B cell (primary cell): ENCODE measurements around the gene ANKRD13C. TPM values are rescaled to one million over a fixed set of nuclear protein-coding genes. Genes with fewer than 3 reads are reported as not detected.

Experiments
- ATAC-seq: fragments of 200-7000 bp; cut with Tn5 transposase; one replicate; pipeline ENCODE4 v1.10.0; 2021; ENCODE audit warnings: low read depth, mild to moderate bottlenecking, moderate number of reproducible peaks, moderate library complexity
- CTCF ChIA-PET: fragments of 350-600 bp; sonication (Branson Sonifier 250); formaldehyde crosslinking; loops from one replicate; lab custom pipeline; 2021; ENCODE audit warnings: antibody characterized with exemption, inconsistent platforms; lab: Charles Lee
- POLR2A ChIA-PET: fragments of 350-600 bp; sonication (Branson Sonifier 250); formaldehyde crosslinking; loops from one replicate; lab custom pipeline; 2021; ENCODE audit warnings: antibody characterized with exemption; lab: Charles Lee
- DNase-seq: peaks from one replicate; pipeline ENCODE4 v3.0.0; 2013
- H2AFZ ChIP-seq: 2 replicates; pipeline ENCODE4 v1.6.1; 2012; ENCODE audit warnings: mild to moderate bottlenecking, low read depth, low read length; ENCODE audit not compliant: insufficient read depth, poor library complexity, severe bottlenecking
- H3K27ac ChIP-seq, 2 donors: 1 replicate in 1 of 2; 2 replicates in 1 of 2; pipeline ENCODE4 v1.5.1; 2012 to 2013; ENCODE audit warnings: low read length in 2 of 2, mild to moderate bottlenecking in 2 of 2, moderate library complexity in 1 of 2
- H3K27me3 ChIP-seq, 4 experiments: fragments of 200-600 bp in 1 of 4; sonication (generic) in 1 of 4; replicated peaks in 1 of 4; 1 replicate in 2 of 4; 2 replicates in 2 of 4; pipeline versions ENCODE4 v1.6.1 to v1.7.0; 2013 to 2016; ENCODE audit warnings: low read length in 3 of 4, mild to moderate bottlenecking in 2 of 4, mixed read lengths in 1 of 4, moderate library complexity in 1 of 4; ENCODE audit not compliant: insufficient read depth in 4 of 4, control insufficient read depth in 3 of 4; ENCODE audit errors: control extremely low read depth in 1 of 4
- H3K36me3 ChIP-seq, 2 experiments: replicated peaks in 1 of 2; 1 replicate in 1 of 2; 2 replicates in 1 of 2; pipeline versions ENCODE4 v1.6.1 to v1.7.1; 2013; ENCODE audit warnings: low read length in 1 of 2; ENCODE audit not compliant: insufficient read depth in 2 of 2, control insufficient read depth in 1 of 2; ENCODE audit errors: control extremely low read depth in 1 of 2, extremely low read depth in 1 of 2
- H3K4me1 ChIP-seq, 2 donors: fragments of 200-600 bp in 1 of 2; sonication (generic) in 1 of 2; 1 replicate in 1 of 2; 2 replicates in 1 of 2; pipeline versions ENCODE4 v1.5.1 to v1.6.1; 2013 to 2017; ENCODE audit warnings: low read length in 2 of 2; ENCODE audit not compliant: control insufficient read depth in 2 of 2, insufficient read depth in 2 of 2
- H3K4me2 ChIP-seq: replicated peaks from 2 replicates; pipeline ENCODE3; 2012; ENCODE audit warnings: mild to moderate bottlenecking, low read depth, low read length; ENCODE audit not compliant: poor library complexity, severe bottlenecking
- H3K4me3 ChIP-seq, 5 experiments: fragments of 200-600 bp in 1 of 5; sonication (generic) in 1 of 5; 1 replicate in 3 of 5; 2 replicates in 2 of 5; pipeline versions ENCODE4 v1.5.1 to v1.7.0; 2011 to 2016; ENCODE audit warnings: low read length in 4 of 5, mild to moderate bottlenecking in 4 of 5, low read depth in 2 of 5, control low read depth in 1 of 5, moderate library complexity in 1 of 5; ENCODE audit not compliant: insufficient read depth in 1 of 5; ENCODE audit errors: control extremely low read depth in 1 of 5, extremely low read depth in 1 of 5
- H3K79me2 ChIP-seq: fragments of 200-600 bp; sonication (generic); one replicate; pipeline ENCODE4 v1.6.0; 2016; ENCODE audit warnings: low read length; ENCODE audit not compliant: control insufficient read depth, insufficient read depth
- H3K9ac ChIP-seq: fragments of 200-600 bp; sonication (generic); 2 replicates; pipeline ENCODE4 v1.6.1; 2017; ENCODE audit warnings: mild to moderate bottlenecking, low read length, moderate library complexity
- H3K9me3 ChIP-seq, 3 donors: one replicate each; pipeline versions ENCODE4 v1.6.1 to v1.7.1; 2013; ENCODE audit warnings: low read length in 2 of 3; ENCODE audit not compliant: control insufficient read depth in 2 of 3, insufficient read depth in 1 of 3; ENCODE audit errors: control extremely low read depth in 1 of 3
- H4K20me1 ChIP-seq: 2 replicates; pipeline ENCODE4 v1.6.0; 2012; ENCODE audit warnings: mild to moderate bottlenecking, low read length; ENCODE audit not compliant: insufficient read depth, control insufficient read depth, poor library complexity, severe bottlenecking
- H3K27ac Mint-ChIP-seq: one replicate; pipeline ENCODE4 v1.8.0; 2021; ENCODE audit warnings: mixed read lengths
- H3K27me3 Mint-ChIP-seq: one replicate; pipeline ENCODE4 v1.8.0; 2021; ENCODE audit warnings: mixed read lengths
- H3K4me1 Mint-ChIP-seq: one replicate; pipeline ENCODE4 v1.8.0; 2021; ENCODE audit warnings: mixed read lengths
- H3K4me3 Mint-ChIP-seq: one replicate; pipeline ENCODE4 v1.8.0; 2021; ENCODE audit warnings: mixed read lengths
- H3K9me3 Mint-ChIP-seq: one replicate; pipeline ENCODE4 v1.8.0; 2022; ENCODE audit warnings: mixed read lengths; ENCODE audit not compliant: insufficient read depth
- CTCF ChIP-seq: fragments of 200-600 bp; IDR thresholded peaks from one replicate; pipeline ENCODE4 v1.8.0; 2022; ENCODE audit warnings: antibody characterized with exemption, mild to moderate bottlenecking
- EZH2 ChIP-seq: IDR thresholded peaks from 2 replicates; pipeline ENCODE4 v1.6.1; 2012; ENCODE audit warnings: borderline replicate concordance, low read depth, mild to moderate bottlenecking, moderate library complexity, low read length; ENCODE audit not compliant: insufficient read depth, poor library complexity, severe bottlenecking
- WGBS: methylation state at CpG from one replicate; pipeline ENCODE4 v1.1.5; 2013; ENCODE audit warnings: missing lambda C conversion rate; ENCODE audit not compliant: insufficient coverage; 5-methylcytosine and 5-hydroxymethylcytosine counted together
- intact Hi-C: fragments of 100-400 bp; cut with micrococcal nuclease; formaldehyde crosslinking; loops from one replicate; pipeline ENCODE4 v1.10.0; 2022
- polyA plus RNA-seq: library from polyadenylated mRNA; depleted of rRNA; stranded (reverse); fragments of >200 nt; gene quantifications from 2 replicates; pipeline ENCODE4 v1.2.3, GENCODE V29; 2012
- total RNA-seq, 2 donors: library from RNA; stranded (reverse); fragments of 120-200 nt in 1 of 2; gene quantifications; 1 replicate in 1 of 2; 2 replicates in 1 of 2; pipeline versions ENCODE4 v1.2.3 to v1.2.4, GENCODE V29; 2013 to 2022

The ANKRD13C gene
- total and polyA plus RNA-seq, 2 donors (not counting 1 experiment from before 2014, with no cell fraction given) = 7.9 to 29.9 TPM

- H3K4me2 ChIP-seq = no peak overlapping the region
- no peak for DNase-seq
- H3K27ac ChIP-seq = no peak overlapping the region
- Mint-ChIP-seq H3K4me3 (no peak overlapping the region), H3K4me1 (peaks cover 10% of the 10 kb centered on the region), H3K27ac (no peak overlapping the region), H3K27me3 (no peaks in the 10 kb centered on the region), H3K9me3 (no peaks in the 10 kb centered on the region)
- H3K4me3 ChIP-seq = no peak overlapping the region
- H3K9me3 ChIP-seq = no peaks in the 10 kb centered on the region
- POLR2A ChIA-PET = no interaction called here
- H4K20me1 ChIP-seq = no peaks in the 10 kb centered on the region
- peaks cover 3 to 12% of the 10 kb centered on the region in 2 experiments for H3K36me3 ChIP-seq
- no peaks in the 10 kb centered on the region for H3K4me1 ChIP-seq
- no peak overlapping the region for H3K9ac ChIP-seq
- no peak overlapping the region for H2AFZ ChIP-seq
- TF ChIP-seq EZH2 = no peak
- TF ChIP-seq CTCF = no peak
- intact Hi-C loops = no loop called here
- ATAC-seq = no peak
- no peaks in the 10 kb centered on the region for H3K27me3 ChIP-seq
- CTCF ChIA-PET = no interaction called here
- peaks cover 31% of the 10 kb centered on the region for H3K79me2 ChIP-seq
These were observed 34.8 kb downstream of the ANKRD13C start for GRCh38 chr1:70319750-70320149.

GRCh38 chr1:70318191-70318590 is 36.3 kb downstream of the ANKRD13C start:
- Histone ChIP-seq H3K36me3 (peaks cover 1 to 12% of the 10 kb centered on the region in 2 experiments), H4K20me1 (no peaks in the 10 kb centered on the region), H3K9me3 (no peaks in the 10 kb centered on the region), H3K27ac (no peak overlapping the region), H3K9ac (no peak overlapping the region), H3K4me2 (no peak overlapping the region), H3K79me2 (peaks cover 31% of the 10 kb centered on the region), H3K4me3 (no peak overlapping the region), H3K27me3 (no peaks in the 10 kb centered on the region), H2AFZ (no peak overlapping the region), H3K4me1 (no peaks in the 10 kb centered on the region)
- H3K9me3 Mint-ChIP-seq = no peaks in the 10 kb centered on the region
- TF ChIP-seq EZH2 = no peak
- TF ChIP-seq CTCF = no peak
- DNase-seq = no peak
- 33% methylated on average over 1 of the region's 1 CpG for WGBS
- H3K27me3 Mint-ChIP-seq = no peaks in the 10 kb centered on the region
- intact Hi-C loops = no loop called here
- POLR2A ChIA-PET = no interaction called here
- CTCF ChIA-PET = no interaction called here
- H3K27ac Mint-ChIP-seq = no peak overlapping the region
- no peak for ATAC-seq
- no peak overlapping the region for H3K4me3 Mint-ChIP-seq
- peaks cover 10% of the 10 kb centered on the region for H3K4me1 Mint-ChIP-seq
